NK-92 (cell line): ENCODE results near the gene IFRD1.
"Not testable (repeated sequence)": the region's sequence is repeated elsewhere in the genome, so short reads cannot be mapped to it uniquely, and the experiment has no call there.

ENCODE experiments used
- DNase-seq: peaks from one replicate; lab custom pipeline; 2025; ENCODE audit not compliant: unreplicated experiment; lab: John Stamatoyannopoulos, UW

The IFRD1 gene

DNA sequence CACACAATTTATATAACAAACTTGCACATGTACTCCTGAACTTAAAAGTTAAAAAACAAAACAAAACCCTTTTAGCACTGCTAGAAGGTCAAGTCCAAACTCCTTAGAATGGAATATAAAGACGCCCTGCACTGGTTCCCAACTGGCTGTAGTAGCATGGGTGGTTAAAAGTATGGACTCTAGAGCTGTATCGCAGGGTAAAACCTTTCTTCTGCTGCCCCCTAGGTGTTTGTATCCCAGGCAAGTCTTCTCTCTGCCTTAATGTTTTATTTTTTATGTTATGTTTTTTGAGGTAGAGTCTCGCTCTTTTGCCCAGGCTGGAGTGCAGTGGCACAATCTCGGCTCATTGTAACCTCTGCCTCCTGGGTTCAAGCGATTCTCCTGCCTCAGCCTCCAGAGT lies 65.7 kb downstream of the IFRD1 start:
- DNase-seq = no peak

DNA sequence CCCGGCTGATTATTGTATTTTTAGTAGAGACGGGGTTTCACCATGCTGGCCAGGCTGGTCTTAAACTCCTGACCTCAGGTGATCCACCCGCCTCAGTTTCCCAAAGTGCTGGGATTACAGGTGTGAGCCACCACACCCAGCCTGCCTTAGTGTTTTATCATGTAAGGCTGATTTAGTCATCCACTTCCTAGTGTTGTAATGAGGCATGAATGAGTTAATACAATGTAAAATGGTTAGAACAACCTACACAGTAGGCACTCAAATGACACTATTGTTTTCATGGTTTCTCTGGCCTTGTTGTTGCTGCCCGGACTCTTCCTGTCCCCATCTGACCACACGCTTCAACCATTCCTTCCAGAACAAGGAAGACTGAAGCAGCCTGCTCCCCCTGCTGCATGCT lies 66.2 kb downstream of the IFRD1 start:
- not testable (repeated sequence) for DNase-seq

DNA sequence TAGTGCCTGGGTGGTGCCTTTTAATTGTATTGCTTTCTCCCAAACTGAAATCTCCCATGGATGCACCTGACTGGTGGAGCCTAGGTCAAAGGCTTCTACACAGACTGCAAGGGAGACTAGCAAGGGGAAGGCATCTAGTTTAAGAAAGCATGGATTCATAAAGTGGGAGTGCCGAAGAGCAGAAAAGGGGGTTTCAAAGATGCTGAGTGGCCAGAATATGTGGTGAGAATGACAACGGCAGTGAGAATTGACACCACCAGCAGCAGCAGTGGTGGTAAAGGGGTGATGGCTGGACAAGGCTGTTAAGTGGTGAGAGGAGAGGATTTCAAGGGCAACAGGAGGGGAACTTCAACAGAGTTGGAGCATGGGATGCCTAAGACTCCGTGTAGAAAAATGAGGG lies 67.2 kb downstream of the IFRD1 start:
- DNase-seq = no peak

DNA sequence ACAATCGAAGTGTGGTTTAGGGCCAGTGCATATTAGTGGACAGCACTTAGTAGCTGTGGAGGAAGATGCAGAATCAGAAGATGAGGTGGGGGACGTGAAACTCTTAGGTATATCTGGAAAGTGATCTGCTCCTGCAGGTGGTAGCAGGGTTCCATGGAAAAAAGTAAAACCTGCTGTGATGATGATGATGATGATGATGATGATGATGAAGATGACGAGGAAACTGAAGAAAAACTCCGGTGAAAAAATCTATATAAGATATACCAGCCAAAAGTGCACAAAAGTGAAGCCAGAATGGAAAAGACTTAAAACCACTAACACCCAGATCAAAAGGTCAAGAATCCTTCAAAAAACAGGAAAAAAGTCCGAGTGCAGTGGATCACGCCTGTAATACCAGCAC lies 70.5 kb downstream of the IFRD1 start:
- DNase-seq = no peak

DNA sequence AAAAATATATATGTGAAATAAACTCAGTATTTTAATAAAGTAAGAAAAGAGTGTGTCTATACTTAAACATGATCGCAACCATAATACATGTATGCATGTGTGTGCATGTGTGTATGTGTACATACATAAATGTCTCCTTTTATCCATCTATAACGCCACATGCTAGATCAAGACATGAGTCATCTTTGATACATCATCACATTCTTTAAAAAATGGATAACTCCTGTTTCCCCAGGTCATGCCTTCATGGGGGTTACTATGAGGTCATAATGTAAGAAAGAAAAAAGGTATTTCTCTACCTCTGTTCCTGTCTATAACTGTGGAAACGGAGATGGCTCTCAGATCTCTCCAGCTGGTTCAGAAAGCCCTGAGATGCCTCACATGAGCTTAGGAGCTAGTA lies 71.7 kb downstream of the IFRD1 start:
- no peak for DNase-seq

DNA sequence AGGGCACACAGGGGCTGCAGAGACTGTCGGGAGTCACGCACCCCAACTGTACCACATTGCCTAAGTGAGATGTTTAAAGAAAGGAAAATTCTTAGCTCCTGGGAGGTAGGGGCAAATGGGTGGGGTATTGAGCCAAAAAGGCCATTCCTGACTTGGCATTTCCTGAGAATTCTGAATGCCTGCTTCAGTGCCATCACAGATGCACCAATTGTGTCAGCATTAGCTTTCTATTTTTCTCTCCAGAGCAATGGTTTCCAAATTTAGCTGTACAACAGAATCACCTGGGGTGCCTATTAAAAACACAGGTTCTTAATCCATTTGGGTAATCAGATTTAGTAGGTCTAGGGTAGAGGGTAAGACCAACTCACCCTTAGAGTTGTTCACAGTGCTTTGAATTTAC lies 73.6 kb downstream of the IFRD1 start:
- no peak for DNase-seq
